HG02970 (cell line): Measurements from ENCODE around the gene SMR3B.
A peak's percentile ranks its signal among the peaks of the same experiment; 100 is the strongest.

Experiments used
- ATAC-seq: cut with Tn5 transposase; IDR thresholded peaks from one replicate; pipeline ENCODE4 v1.9.1; 2021; ENCODE audit warnings: mild to moderate bottlenecking, moderate library complexity, moderate number of reproducible peaks; ENCODE audit not compliant: unreplicated experiment, low FRiP score

The SMR3B gene

DNA sequence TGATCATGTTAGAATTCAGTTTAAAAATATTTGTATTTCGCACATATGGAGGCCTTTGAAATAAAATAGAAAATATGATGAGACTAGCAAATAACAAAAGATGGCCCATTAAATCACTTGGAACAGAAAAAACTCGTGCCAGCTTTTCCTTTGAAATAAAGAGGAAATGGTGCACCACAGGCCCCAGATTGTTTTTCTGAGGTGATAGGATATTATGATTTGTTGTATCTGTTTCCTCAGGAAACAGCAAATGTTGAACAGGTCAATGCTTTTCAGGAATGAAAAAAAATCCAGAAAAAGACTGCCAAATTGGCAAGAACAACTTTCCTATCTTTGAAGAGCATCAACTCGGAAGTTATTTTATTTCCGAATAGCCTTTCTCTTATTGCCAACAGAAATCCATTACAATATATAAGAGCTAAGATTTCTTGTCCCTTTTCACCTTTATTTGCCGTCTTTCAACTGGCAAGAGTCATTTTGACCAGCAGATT is at the start of gene SMR3B:
SMR3B (plus strand) TSS at position 441 of the 491 bp plus-strand sequence. CDS start 1,380 bp downstream, outside the sequence.
- ATAC-seq, result no peak

DNA sequence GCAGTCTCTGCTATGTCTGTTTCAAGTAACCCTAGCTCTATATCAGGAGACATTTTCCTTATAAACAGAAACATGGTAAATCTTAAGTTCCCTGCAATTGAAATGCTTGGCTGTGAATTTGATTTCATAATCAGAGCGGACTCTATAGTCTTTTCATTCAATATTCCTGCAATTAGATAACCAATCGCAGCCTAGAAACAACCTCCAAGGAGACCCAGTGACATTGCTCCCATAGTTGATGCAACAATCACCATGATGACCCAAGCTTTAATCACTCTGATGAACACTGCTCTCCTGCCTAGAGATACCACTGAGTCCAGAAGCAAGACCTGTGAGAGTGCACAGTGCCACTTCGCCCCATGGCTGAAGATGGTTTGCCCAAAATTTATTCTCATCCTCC is 48.2 kb upstream of the SMR3B start, which contains the start of gene CABS1:
CABS1 (plus strand) TSS at position 301 of the 400 bp plus-strand sequence; CDS start at position 360, 59 bp downstream.
- no peak for ATAC-seq

DNA sequence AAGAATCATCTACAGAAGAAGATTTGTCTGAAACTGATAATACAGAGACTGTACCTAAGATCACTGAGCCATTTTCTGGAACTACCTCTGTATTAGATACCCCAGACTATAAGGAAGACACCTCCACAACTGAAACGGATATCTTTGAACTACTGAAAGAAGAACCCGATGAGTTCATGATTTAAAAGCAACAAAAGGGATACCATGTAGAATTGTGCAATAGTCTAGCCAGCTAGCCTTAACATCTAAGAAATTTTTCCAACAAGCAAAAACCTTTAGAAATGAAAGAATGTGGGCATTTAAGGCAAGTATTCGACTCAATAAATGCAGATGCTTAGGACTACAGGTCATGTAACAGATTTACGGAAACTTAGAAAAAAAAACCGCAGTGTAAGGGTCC is 46.9 kb upstream of the SMR3B start:
- no peak for ATAC-seq

GRCh38 chr4:70337886-70338420 is 45.0 kb upstream of the SMR3B start:
- ATAC-seq, result no peak

- ATAC-seq, result no peak
These were observed 26.7 kb upstream of the SMR3B start for GRCh38 chr4:70356185-70356584.

GRCh38 chr4:70359115-70359661 is 23.7 kb upstream of the SMR3B start:
- no peak for ATAC-seq

DNA sequence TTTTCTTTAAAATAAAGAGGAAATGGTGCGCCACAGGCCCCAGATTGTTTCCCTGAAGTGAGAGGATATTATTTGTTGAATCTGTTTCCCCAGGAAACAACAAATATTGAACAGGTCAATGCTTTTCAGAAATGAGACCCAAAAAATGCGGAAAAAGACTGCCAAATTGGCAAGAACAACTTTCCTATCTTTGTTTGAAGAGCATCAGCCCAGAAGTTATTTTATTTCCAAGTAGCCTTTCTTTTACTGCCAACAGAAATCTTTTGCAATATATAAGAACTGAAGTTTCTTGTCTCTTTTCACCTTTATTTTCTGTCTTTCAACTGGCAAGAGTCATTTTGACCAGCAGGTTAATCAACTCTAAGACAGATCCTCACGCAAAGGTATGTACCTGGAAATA is 22.5 kb upstream of the SMR3B start, which contains the start of gene SMR3A:
SMR3A (plus strand) TSS at position 301 of the 400 bp plus-strand sequence. CDS start 1,356 bp downstream, outside the sequence.
- no peak for ATAC-seq

DNA sequence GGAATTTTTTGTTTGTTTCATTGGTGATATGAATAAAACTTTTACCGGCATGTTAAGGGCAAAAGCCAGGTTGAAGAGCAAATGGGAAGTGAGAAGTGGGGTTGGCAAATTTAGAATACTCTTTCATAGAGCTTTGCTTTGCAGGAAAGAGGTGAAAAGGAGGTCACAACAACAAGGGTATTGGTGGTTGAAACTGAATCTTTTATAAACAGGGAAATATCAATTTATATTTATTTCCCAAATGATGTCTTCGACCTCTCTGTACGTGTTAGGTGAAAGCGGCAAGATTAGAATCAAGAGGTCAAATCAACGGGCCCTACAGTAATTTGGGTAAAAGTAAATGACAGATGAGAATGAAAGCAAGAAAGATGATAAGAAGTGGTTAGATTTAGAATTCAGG is 18.9 kb upstream of the SMR3B start:
- no peak for ATAC-seq

DNA sequence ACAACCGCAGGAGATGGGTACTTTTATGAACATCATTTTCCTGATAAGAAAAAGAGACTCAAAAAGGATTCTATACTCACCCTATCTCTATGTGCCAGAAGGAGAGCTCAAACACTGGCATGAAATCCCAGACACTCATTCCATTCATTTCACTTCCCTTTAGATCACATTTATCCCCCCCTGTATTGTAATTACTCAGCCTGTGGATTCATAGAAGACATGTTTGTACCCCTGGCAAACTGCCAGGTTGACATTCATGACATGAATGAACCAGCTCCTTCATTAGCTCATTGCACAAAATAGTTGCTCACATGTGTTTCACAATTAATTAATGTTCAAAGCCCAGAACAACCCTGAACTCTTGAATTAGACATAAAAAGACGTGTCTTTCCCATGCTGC is 17.5 kb upstream of the SMR3B start:
- no peak for ATAC-seq

- ATAC-seq, result no peak
These were observed 15.1 kb upstream of the SMR3B start for GRCh38 chr4:70367813-70368212.

DNA sequence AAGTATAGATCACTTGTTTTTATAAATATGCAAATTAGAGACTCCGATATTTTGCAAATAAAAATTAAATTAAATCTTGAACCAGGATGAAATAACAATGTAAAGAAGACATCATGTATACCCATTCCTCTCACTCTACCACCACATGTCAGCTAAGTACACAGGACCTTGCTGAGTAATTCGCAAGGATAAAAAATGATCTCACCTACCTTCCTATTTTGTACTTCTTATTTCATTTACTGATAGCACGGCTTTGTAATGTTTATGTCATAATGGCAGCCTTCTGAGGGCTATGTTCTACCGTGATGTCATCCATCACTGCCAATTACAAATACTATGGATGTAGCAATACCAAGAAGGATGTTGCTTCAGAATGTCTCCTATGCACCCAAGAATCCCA is 10.9 kb upstream of the SMR3B start:
- no peak for ATAC-seq

- ATAC-seq, result no peak
These were observed 10.2 kb upstream of the SMR3B start for GRCh38 chr4:70372760-70373159.

GRCh38 chr4:70380578-70380977 is 2.4 kb upstream of the SMR3B start:
- ATAC-seq, result no peak

DNA sequence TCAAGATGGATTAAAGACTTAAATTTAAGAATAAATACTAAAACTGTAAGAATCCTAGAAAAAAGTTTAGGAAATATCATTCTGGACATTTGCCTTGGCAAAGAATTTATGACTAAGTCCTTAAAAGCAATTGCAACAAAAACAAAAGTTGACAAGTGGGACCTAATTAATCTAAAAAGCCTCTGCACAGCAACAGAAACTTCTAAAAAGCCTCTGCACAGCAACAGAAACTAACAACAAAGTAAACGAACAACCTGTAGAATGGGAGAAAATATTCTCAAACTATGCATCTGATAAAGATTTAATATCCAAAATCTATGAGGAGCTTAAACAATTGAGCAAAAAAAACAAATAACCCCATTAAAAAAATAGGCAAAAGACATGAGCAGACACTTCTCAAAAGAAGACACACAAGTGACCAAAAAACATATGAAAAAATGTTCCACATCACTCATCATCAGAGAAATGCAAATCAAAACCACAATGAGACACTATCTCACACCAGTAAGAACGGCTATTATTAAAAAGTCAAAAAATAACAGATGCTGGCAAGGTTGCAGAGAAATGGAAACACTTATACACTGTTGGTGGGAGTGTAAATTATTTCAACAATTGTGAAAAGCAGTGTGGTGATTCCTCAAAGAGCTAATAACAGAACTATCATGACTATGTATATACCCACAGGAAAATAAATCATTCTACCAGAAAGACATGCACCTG is 9.3 kb downstream of the SMR3B start:
- ATAC-seq, result peak; percentile 53

DNA sequence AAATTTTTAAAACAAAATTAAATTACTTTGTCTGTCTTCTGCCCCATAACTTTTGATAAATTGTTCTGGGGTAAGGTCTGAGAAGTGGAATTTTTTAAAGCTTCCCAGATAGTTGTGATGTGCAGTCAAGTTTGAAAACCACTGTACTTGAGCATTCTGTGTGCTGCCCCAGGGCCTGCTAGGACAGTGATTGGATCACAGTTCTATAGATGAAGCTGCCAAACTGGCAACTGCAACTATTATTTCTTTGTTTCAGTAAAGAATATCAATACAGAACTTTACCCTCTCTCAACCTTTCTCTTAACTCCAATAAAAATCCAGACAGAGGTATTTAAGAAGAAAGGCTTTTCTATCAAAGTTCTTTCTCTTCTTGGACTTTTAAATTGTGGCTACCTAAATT is 14.6 kb downstream of the SMR3B start, which contains the start of gene OPRPN:
OPRPN (plus strand) TSS at position 361 of the 400 bp plus-strand sequence. CDS start 1,346 bp downstream, outside the sequence.
- ATAC-seq, result no peak

GRCh38 chr4:70399319-70399718 is 16.4 kb downstream of the SMR3B start:
- no peak for ATAC-seq

- no peak for ATAC-seq
These were observed 19.8 kb downstream of the SMR3B start for GRCh38 chr4:70402762-70403161.

DNA sequence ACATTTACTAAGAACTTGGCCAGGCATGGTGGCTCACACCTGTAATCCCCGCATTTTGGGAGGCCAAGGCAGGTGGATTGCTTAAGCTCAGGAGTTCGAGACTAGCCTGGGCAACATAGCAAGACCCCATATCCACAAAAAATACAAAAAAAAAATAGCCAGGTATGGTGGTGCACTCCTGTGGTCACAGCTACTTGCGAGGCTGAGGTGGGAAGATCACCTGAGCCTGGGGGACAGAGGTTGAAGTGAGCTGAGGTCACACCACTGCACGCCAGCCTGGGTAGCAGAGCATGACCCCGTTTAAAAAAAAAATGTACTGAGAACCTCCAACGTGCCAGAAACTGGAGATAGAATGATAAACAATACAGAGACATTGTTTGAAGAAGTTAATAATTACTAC is 22.8 kb downstream of the SMR3B start:
- no peak for ATAC-seq

DNA sequence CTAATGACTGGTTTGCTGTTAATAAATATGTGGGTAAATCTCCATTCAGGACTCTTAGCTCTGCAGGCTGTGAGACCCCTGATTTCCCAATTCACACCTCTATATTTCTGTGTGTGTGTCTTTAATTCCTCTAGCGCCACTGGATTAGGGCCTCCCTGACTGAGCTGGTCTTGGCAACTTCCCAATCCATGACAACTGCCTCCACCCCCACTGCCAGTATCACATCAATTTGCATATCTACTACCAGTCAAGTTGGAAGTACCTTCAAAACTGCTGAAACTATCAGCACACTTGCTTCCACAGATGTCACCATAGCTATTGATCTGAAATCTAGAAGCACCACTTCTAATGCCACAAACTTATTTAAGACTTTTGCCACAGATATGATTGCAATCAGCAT is 42.4 kb downstream of the SMR3B start:
- ATAC-seq, result no peak

- no peak for ATAC-seq
These were observed 43.9 kb downstream of the SMR3B start for GRCh38 chr4:70426789-70427188.

- ATAC-seq, result no peak
These were observed 54.3 kb downstream of the SMR3B start for GRCh38 chr4:70437197-70437596.
